ENCODE data around the gene SNX8. TPM values are rescaled to one million over a fixed set of nuclear protein-coding genes. Genes with fewer than 3 reads are reported as not detected.

The SNX8 gene
- total and polyA plus RNA-seq, 2 of the 13 experiments (the other 11 are each of a cell fraction or from before 2014, with no cell fraction given) = 20.6 to 45.2 TPM

DNA sequence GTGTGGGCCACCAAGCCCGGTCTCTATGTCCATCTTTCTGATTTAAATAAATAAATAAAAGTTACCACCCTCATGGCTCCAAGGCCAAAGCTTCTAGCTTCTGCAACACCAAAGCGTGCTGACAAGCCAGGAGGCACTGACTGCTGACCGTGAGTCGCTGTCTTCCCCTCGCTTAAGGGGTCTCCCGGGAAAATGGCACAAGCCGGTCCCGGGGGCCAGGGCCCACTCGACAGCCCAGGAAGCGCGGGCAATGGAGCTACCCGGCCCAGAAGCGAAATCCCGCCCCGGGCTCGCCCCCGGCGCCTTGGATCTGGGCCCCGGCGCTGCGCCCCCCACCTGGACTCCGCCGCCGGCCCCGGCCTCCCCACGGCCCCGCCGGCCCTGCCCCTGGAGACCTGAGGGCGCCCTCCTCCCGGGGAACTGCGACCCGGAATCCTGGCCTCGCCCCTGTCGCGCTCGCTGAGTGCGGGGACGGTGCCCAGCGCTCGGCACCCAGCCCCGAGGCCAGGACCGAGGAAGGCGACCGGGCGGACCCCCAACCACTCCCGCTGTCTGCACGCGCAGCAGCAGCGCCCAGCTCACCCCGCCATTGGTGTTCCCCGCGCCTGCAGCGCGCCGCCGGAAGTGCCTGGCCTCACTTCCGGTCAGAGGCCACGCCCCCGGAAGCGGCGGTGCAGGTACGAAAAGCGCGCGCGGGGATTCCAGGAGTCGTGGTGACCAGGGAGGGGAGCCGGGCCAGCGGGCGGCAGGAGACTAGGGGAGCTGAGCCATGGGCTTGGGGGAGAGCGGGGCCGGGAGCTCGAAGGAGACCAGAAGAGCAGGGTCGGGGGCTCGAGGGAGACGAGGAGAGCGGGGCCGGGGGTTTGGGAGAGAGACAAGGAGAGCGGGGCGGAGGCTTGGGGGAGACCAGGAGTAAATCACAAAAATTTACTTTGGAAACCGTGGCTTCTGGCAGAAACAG, 72.4 kb downstream of the SNX8 start, which contains the start of the genes MRM2 and NUDT1 (continued):
- 0 out of 2 replicates have a peak, but pooled peaks have one; percentile 19 for TF ChIP-seq ZNF205 (CRISPR knock-in tag; IDR thresholded peaks at IDR 0.05)
- 0 out of 2 replicates have a peak, but pooled peaks have one; percentile 40 for TF ChIP-seq KLF6 (CRISPR knock-in tag; IDR thresholded peaks at IDR 0.05)
- TF ChIP-seq, protein P1, sequence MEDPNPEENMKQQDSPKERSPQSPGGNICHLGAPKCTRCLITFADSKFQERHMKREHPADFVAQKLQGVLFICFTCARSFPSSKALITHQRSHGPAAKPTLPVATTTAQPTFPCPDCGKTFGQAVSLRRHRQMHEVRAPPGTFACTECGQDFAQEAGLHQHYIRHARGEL (CRISPR knock-in tag; IDR thresholded peaks at IDR 0.05) = no peak
- no peak for TF ChIP-seq ZNF772 (CRISPR knock-in tag; IDR thresholded peaks at IDR 0.05)
- TF ChIP-seq, protein P2, sequence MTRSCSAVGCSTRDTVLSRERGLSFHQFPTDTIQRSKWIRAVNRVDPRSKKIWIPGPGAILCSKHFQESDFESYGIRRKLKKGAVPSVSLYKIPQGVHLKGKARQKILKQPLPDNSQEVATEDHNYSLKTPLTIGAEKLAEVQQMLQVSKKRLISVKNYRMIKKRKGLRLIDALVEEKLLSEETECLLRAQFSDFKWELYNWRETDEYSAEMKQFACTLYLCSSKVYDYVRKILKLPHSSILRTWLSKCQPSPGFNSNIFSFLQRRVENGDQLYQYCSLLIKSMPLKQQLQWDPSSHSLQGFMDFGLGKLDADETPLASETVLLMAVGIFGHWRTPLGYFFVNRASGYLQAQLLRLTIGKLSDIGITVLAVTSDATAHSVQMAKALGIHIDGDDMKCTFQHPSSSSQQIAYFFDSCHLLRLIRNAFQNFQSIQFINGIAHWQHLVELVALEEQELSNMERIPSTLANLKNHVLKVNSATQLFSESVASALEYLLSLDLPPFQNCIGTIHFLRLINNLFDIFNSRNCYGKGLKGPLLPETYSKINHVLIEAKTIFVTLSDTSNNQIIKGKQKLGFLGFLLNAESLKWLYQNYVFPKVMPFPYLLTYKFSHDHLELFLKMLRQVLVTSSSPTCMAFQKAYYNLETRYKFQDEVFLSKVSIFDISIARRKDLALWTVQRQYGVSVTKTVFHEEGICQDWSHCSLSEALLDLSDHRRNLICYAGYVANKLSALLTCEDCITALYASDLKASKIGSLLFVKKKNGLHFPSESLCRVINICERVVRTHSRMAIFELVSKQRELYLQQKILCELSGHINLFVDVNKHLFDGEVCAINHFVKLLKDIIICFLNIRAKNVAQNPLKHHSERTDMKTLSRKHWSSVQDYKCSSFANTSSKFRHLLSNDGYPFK (CRISPR knock-in tag; IDR thresholded peaks at IDR 0.05; ENCODE audit: borderline replicate concordance) = peak; percentile 81; the same call in 1 of the 2 replicates
- no peak; the same call in none of the 2 replicates for TF ChIP-seq ARNT2 (CRISPR knock-in tag; IDR thresholded peaks at IDR 0.05; ENCODE audit: low read depth)
- TF ChIP-seq ZNF234 (CRISPR knock-in tag; conservative IDR thresholded peaks at IDR 0.05) = no peak
- peak; percentile 28; the same call in 1 of the 2 replicates for TF ChIP-seq FOSL2 (CRISPR knock-in tag; IDR thresholded peaks at IDR 0.05)
- TF ChIP-seq, protein P3, sequence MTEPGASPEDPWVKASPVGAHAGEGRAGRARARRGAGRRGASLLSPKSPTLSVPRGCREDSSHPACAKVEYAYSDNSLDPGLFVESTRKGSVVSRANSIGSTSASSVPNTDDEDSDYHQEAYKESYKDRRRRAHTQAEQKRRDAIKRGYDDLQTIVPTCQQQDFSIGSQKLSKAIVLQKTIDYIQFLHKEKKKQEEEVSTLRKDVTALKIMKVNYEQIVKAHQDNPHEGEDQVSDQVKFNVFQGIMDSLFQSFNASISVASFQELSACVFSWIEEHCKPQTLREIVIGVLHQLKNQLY (CRISPR knock-in tag; IDR thresholded peaks at IDR 0.05) = peak; percentile 23; the same call in 1 of the 2 replicates
- no peak; the same call in 1 of the 2 replicates for TF ChIP-seq ZNF558 (CRISPR knock-in tag; IDR thresholded peaks at IDR 0.05; ENCODE audit: borderline replicate concordance)
- peak; percentile 74 for TF ChIP-seq ZNF430 (CRISPR knock-in tag; IDR thresholded peaks at IDR 0.05)
- TF ChIP-seq, protein P4, sequence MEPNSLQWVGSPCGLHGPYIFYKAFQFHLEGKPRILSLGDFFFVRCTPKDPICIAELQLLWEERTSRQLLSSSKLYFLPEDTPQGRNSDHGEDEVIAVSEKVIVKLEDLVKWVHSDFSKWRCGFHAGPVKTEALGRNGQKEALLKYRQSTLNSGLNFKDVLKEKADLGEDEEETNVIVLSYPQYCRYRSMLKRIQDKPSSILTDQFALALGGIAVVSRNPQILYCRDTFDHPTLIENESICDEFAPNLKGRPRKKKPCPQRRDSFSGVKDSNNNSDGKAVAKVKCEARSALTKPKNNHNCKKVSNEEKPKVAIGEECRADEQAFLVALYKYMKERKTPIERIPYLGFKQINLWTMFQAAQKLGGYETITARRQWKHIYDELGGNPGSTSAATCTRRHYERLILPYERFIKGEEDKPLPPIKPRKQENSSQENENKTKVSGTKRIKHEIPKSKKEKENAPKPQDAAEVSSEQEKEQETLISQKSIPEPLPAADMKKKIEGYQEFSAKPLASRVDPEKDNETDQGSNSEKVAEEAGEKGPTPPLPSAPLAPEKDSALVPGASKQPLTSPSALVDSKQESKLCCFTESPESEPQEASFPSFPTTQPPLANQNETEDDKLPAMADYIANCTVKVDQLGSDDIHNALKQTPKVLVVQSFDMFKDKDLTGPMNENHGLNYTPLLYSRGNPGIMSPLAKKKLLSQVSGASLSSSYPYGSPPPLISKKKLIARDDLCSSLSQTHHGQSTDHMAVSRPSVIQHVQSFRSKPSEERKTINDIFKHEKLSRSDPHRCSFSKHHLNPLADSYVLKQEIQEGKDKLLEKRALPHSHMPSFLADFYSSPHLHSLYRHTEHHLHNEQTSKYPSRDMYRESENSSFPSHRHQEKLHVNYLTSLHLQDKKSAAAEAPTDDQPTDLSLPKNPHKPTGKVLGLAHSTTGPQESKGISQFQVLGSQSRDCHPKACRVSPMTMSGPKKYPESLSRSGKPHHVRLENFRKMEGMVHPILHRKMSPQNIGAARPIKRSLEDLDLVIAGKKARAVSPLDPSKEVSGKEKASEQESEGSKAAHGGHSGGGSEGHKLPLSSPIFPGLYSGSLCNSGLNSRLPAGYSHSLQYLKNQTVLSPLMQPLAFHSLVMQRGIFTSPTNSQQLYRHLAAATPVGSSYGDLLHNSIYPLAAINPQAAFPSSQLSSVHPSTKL (CRISPR knock-in tag; IDR thresholded peaks at IDR 0.05) = 0 out of 2 replicates have a peak, but pooled peaks have one; percentile 39
- TF ChIP-seq YEATS4 (CRISPR knock-in tag; IDR thresholded peaks at IDR 0.05; ENCODE audit: borderline replicate concordance) = peak; percentile 85; the same call in 1 of the 2 replicates
- TF ChIP-seq ZBTB20 (CRISPR knock-in tag; IDR thresholded peaks at IDR 0.05; ENCODE audit: borderline replicate concordance, low read depth) = peak; percentile 72; the same call in 1 of the 2 replicates
- no peak for TF ChIP-seq NCOR1 (IDR thresholded peaks at IDR 0.05; ENCODE audit: borderline replicate concordance, low read length)
- TF ChIP-seq, protein P5, sequence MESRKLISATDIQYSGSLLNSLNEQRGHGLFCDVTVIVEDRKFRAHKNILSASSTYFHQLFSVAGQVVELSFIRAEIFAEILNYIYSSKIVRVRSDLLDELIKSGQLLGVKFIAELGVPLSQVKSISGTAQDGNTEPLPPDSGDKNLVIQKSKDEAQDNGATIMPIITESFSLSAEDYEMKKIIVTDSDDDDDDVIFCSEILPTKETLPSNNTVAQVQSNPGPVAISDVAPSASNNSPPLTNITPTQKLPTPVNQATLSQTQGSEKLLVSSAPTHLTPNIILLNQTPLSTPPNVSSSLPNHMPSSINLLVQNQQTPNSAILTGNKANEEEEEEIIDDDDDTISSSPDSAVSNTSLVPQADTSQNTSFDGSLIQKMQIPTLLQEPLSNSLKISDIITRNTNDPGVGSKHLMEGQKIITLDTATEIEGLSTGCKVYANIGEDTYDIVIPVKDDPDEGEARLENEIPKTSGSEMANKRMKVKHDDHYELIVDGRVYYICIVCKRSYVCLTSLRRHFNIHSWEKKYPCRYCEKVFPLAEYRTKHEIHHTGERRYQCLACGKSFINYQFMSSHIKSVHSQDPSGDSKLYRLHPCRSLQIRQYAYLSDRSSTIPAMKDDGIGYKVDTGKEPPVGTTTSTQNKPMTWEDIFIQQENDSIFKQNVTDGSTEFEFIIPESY (CRISPR knock-in tag; IDR thresholded peaks at IDR 0.05) = 0 out of 2 replicates have a peak, but pooled peaks have one; percentile 25
- peak; percentile 96 for TF ChIP-seq KAT8 (CRISPR knock-in tag; IDR thresholded peaks at IDR 0.05)
- TF ChIP-seq YEATS2 (CRISPR knock-in tag; IDR thresholded peaks at IDR 0.05; ENCODE audit: borderline replicate concordance) = peak; percentile 92

Data from HepG2 (cell line).